B cell (primary cell): Measurements from ENCODE around the gene BPIFB3. TPM values are rescaled to one million over a fixed set of nuclear protein-coding genes. Genes with fewer than 3 reads are reported as not detected.

ENCODE experiments used
- ATAC-seq: fragments of 200-7000 bp; cut with Tn5 transposase; one replicate; pipeline ENCODE4 v1.10.0; 2021; ENCODE audit warnings: low read depth, mild to moderate bottlenecking, moderate number of reproducible peaks, moderate library complexity
- CTCF ChIA-PET: fragments of 350-600 bp; sonication (Branson Sonifier 250); formaldehyde crosslinking; loops from one replicate; lab custom pipeline; 2021; ENCODE audit warnings: antibody characterized with exemption, inconsistent platforms; lab: Charles Lee
- POLR2A ChIA-PET: fragments of 350-600 bp; sonication (Branson Sonifier 250); formaldehyde crosslinking; loops from one replicate; lab custom pipeline; 2021; ENCODE audit warnings: antibody characterized with exemption; lab: Charles Lee
- DNase-seq: peaks from one replicate; pipeline ENCODE4 v3.0.0; 2013
- H2AFZ ChIP-seq: 2 replicates; pipeline ENCODE4 v1.6.1; 2012; ENCODE audit warnings: mild to moderate bottlenecking, low read depth, low read length; ENCODE audit not compliant: insufficient read depth, poor library complexity, severe bottlenecking
- H3K27ac ChIP-seq, 2 donors: 1 replicate in 1 of 2; 2 replicates in 1 of 2; pipeline ENCODE4 v1.5.1; 2012 to 2013; ENCODE audit warnings: low read length in 2 of 2, mild to moderate bottlenecking in 2 of 2, moderate library complexity in 1 of 2
- H3K27me3 ChIP-seq, 4 experiments: fragments of 200-600 bp in 1 of 4; sonication (generic) in 1 of 4; replicated peaks in 1 of 4; 1 replicate in 2 of 4; 2 replicates in 2 of 4; pipeline versions ENCODE4 v1.6.1 to v1.7.0; 2013 to 2016; ENCODE audit warnings: low read length in 3 of 4, mild to moderate bottlenecking in 2 of 4, mixed read lengths in 1 of 4, moderate library complexity in 1 of 4; ENCODE audit not compliant: insufficient read depth in 4 of 4, control insufficient read depth in 3 of 4; ENCODE audit errors: control extremely low read depth in 1 of 4
- H3K36me3 ChIP-seq, 2 experiments: replicated peaks in 1 of 2; 1 replicate in 1 of 2; 2 replicates in 1 of 2; pipeline versions ENCODE4 v1.6.1 to v1.7.1; 2013; ENCODE audit warnings: low read length in 1 of 2; ENCODE audit not compliant: insufficient read depth in 2 of 2, control insufficient read depth in 1 of 2; ENCODE audit errors: control extremely low read depth in 1 of 2, extremely low read depth in 1 of 2
- H3K4me1 ChIP-seq, 2 donors: fragments of 200-600 bp in 1 of 2; sonication (generic) in 1 of 2; 1 replicate in 1 of 2; 2 replicates in 1 of 2; pipeline versions ENCODE4 v1.5.1 to v1.6.1; 2013 to 2017; ENCODE audit warnings: low read length in 2 of 2; ENCODE audit not compliant: control insufficient read depth in 2 of 2, insufficient read depth in 2 of 2
- H3K4me2 ChIP-seq: replicated peaks from 2 replicates; pipeline ENCODE3; 2012; ENCODE audit warnings: mild to moderate bottlenecking, low read depth, low read length; ENCODE audit not compliant: poor library complexity, severe bottlenecking
- H3K4me3 ChIP-seq, 5 experiments: fragments of 200-600 bp in 1 of 5; sonication (generic) in 1 of 5; 1 replicate in 3 of 5; 2 replicates in 2 of 5; pipeline versions ENCODE4 v1.5.1 to v1.7.0; 2011 to 2016; ENCODE audit warnings: low read length in 4 of 5, mild to moderate bottlenecking in 4 of 5, low read depth in 2 of 5, control low read depth in 1 of 5, moderate library complexity in 1 of 5; ENCODE audit not compliant: insufficient read depth in 1 of 5; ENCODE audit errors: control extremely low read depth in 1 of 5, extremely low read depth in 1 of 5
- H3K79me2 ChIP-seq: fragments of 200-600 bp; sonication (generic); one replicate; pipeline ENCODE4 v1.6.0; 2016; ENCODE audit warnings: low read length; ENCODE audit not compliant: control insufficient read depth, insufficient read depth
- H3K9ac ChIP-seq: fragments of 200-600 bp; sonication (generic); 2 replicates; pipeline ENCODE4 v1.6.1; 2017; ENCODE audit warnings: mild to moderate bottlenecking, low read length, moderate library complexity
- H3K9me3 ChIP-seq, 3 donors: one replicate each; pipeline versions ENCODE4 v1.6.1 to v1.7.1; 2013; ENCODE audit warnings: low read length in 2 of 3; ENCODE audit not compliant: control insufficient read depth in 2 of 3, insufficient read depth in 1 of 3; ENCODE audit errors: control extremely low read depth in 1 of 3
- H4K20me1 ChIP-seq: 2 replicates; pipeline ENCODE4 v1.6.0; 2012; ENCODE audit warnings: mild to moderate bottlenecking, low read length; ENCODE audit not compliant: insufficient read depth, control insufficient read depth, poor library complexity, severe bottlenecking
- H3K27ac Mint-ChIP-seq: one replicate; pipeline ENCODE4 v1.8.0; 2021; ENCODE audit warnings: mixed read lengths
- H3K27me3 Mint-ChIP-seq: one replicate; pipeline ENCODE4 v1.8.0; 2021; ENCODE audit warnings: mixed read lengths
- H3K4me1 Mint-ChIP-seq: one replicate; pipeline ENCODE4 v1.8.0; 2021; ENCODE audit warnings: mixed read lengths
- H3K4me3 Mint-ChIP-seq: one replicate; pipeline ENCODE4 v1.8.0; 2021; ENCODE audit warnings: mixed read lengths
- H3K9me3 Mint-ChIP-seq: one replicate; pipeline ENCODE4 v1.8.0; 2022; ENCODE audit warnings: mixed read lengths; ENCODE audit not compliant: insufficient read depth
- CTCF ChIP-seq: fragments of 200-600 bp; IDR thresholded peaks from one replicate; pipeline ENCODE4 v1.8.0; 2022; ENCODE audit warnings: antibody characterized with exemption, mild to moderate bottlenecking
- EZH2 ChIP-seq: IDR thresholded peaks from 2 replicates; pipeline ENCODE4 v1.6.1; 2012; ENCODE audit warnings: borderline replicate concordance, low read depth, mild to moderate bottlenecking, moderate library complexity, low read length; ENCODE audit not compliant: insufficient read depth, poor library complexity, severe bottlenecking
- WGBS: methylation state at CpG from one replicate; pipeline ENCODE4 v1.1.5; 2013; ENCODE audit warnings: missing lambda C conversion rate; ENCODE audit not compliant: insufficient coverage; 5-methylcytosine and 5-hydroxymethylcytosine counted together
- intact Hi-C: fragments of 100-400 bp; cut with micrococcal nuclease; formaldehyde crosslinking; loops from one replicate; pipeline ENCODE4 v1.10.0; 2022
- polyA plus RNA-seq: library from polyadenylated mRNA; depleted of rRNA; stranded (reverse); fragments of >200 nt; gene quantifications from 2 replicates; pipeline ENCODE4 v1.2.3, GENCODE V29; 2012
- total RNA-seq, 2 donors: library from RNA; stranded (reverse); fragments of 120-200 nt in 1 of 2; gene quantifications; 1 replicate in 1 of 2; 2 replicates in 1 of 2; pipeline versions ENCODE4 v1.2.3 to v1.2.4, GENCODE V29; 2013 to 2022

Gene BPIFB3
- total and polyA plus RNA-seq, 2 donors (not counting 1 experiment from before 2014, with no cell fraction given), result not detected

- H3K27ac ChIP-seq, result no peak overlapping the region
- H3K4me2 ChIP-seq, result no peak overlapping the region
- H3K27ac Mint-ChIP-seq, result no peak overlapping the region
- POLR2A ChIA-PET, result no interaction called here
- peaks cover 0 to 10% (median 2%) of the 10 kb centered on the region in 3 donors for H3K9me3 ChIP-seq
- DNase-seq (no peak), ATAC-seq (no peak)
- no peaks in the 10 kb centered on the region for H4K20me1 ChIP-seq
- CTCF ChIA-PET, result no interaction called here
- intact Hi-C loops, result no loop called here
- H3K4me3 Mint-ChIP-seq, result no peak overlapping the region
- H3K79me2 ChIP-seq, result no peaks in the 10 kb centered on the region
- H3K4me3 ChIP-seq, result no peak overlapping the region
- H3K27me3 Mint-ChIP-seq, result no peaks in the 10 kb centered on the region
- H3K9ac ChIP-seq, result no peak overlapping the region
- TF ChIP-seq CTCF (no peak), EZH2 (no peak)
- WGBS, result 73% methylated on average over 4 of the region's 4 CpGs
- no peaks in the 10 kb centered on the region for H3K27me3 ChIP-seq
- no peaks in the 10 kb centered on the region for H3K4me1 Mint-ChIP-seq
- no peaks in the 10 kb centered on the region for H3K4me1 ChIP-seq
- H3K9me3 Mint-ChIP-seq, result peaks cover 3% of the 10 kb centered on the region
- H2AFZ ChIP-seq, result no peak overlapping the region
- no peaks in the 10 kb centered on the region for H3K36me3 ChIP-seq
Observed at GRCh38 chr20:33051333-33051732, 2.4 kb upstream of the BPIFB3 start.

DNA sequence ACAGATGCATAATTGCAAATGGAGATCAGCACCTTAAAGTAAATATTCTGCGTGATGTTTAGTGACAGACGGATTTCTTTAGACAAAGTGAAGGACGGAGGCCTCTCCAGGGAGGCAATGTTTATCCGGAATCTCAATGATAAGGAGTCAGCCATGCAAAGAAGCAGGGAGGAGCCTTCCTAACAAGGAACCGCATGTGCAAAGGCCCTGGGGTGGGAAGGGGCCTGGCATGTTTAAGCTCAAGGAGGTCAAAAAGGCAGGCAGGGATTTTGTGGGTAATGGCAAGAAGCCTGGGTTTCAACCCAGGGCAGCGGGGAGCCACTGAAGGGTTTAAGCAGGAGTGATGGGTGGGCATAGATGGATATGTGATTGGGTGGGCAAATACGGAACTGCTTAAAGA lies 678 bp downstream of the BPIFB3 start:
- no peak overlapping the region for H2AFZ ChIP-seq
- no peak overlapping the region for H3K4me2 ChIP-seq
- Mint-ChIP-seq H3K4me1 (no peaks in the 10 kb centered on the region), H3K27me3 (no peaks in the 10 kb centered on the region), H3K9me3 (no peaks in the 10 kb centered on the region), H3K27ac (no peak overlapping the region), H3K4me3 (no peak overlapping the region)
- H3K4me3 ChIP-seq, result no peak overlapping the region
- H3K79me2 ChIP-seq, result no peaks in the 10 kb centered on the region
- WGBS, result 97% methylated on average over 5 of the region's 7 CpGs
- H4K20me1 ChIP-seq, result no peaks in the 10 kb centered on the region
- POLR2A ChIA-PET, result no interaction called here
- TF ChIP-seq EZH2, result no peak
- TF ChIP-seq CTCF, result no peak
- intact Hi-C loops, result no loop called here
- H3K9ac ChIP-seq, result no peak overlapping the region
- no peak overlapping the region for H3K27ac ChIP-seq
- DNase-seq (no peak), ATAC-seq (no peak)
- no peaks in the 10 kb centered on the region for H3K36me3 ChIP-seq
- H3K9me3 ChIP-seq, result no peaks in the 10 kb centered on the region
- no peaks in the 10 kb centered on the region for H3K27me3 ChIP-seq
- CTCF ChIA-PET, result no interaction called here
- no peaks in the 10 kb centered on the region for H3K4me1 ChIP-seq
